IMR-90 (cell line): ENCODE data around the gene GNAI3. TPM values are rescaled to one million over a fixed set of nuclear protein-coding genes. Genes with fewer than 3 reads are reported as not detected.

Experiments used
- ATAC-seq: fragments of 200-7000 bp; cut with Tn5 transposase; 2 replicates; pipeline ENCODE4 v1.9.1; 2020; ENCODE audit warnings: low read depth, mild to moderate bottlenecking, moderate library complexity
- BruUV-seq: library from RNA; stranded (reverse); fragments of 400-500 nt; replicated peaks from 2 replicates; lab custom pipeline; 2021; lab: Mats Ljungman, UMichigan
- CTCF ChIA-PET: fragments of 300-600 bp; formaldehyde crosslinking; extraction: SDS; loops from one replicate; lab custom pipeline; 2021; ENCODE audit warnings: antibody characterized with exemption; lab: Yijun Ruan, JAX
- POLR2A ChIA-PET: fragments of 300-600 bp; sonication (Branson Sonifier 250); formaldehyde crosslinking; loops from one replicate; lab custom pipeline; 2022; ENCODE audit warnings: antibody characterized with exemption; ENCODE audit not compliant: unreplicated experiment; lab: Charles Lee
- DNase-seq: peaks from one replicate; pipeline ENCODE4 v3.0.0; 2013
- H2AFZ ChIP-seq: replicated peaks from 2 replicates; pipeline ENCODE3; 2013; ENCODE audit warnings: low read length, mild to moderate bottlenecking; ENCODE audit not compliant: poor library complexity
- H2AK5ac ChIP-seq: 2 replicates; pipeline ENCODE4 v1.6.1; 2013; ENCODE audit warnings: low read depth, low read length, inconsistent platforms
- H2AK9ac ChIP-seq: replicated peaks from 2 replicates; pipeline ENCODE3; 2013; ENCODE audit warnings: mild to moderate bottlenecking, low read depth, low read length, moderate library complexity; ENCODE audit not compliant: poor library complexity
- H2BK120ac ChIP-seq: 2 replicates; pipeline ENCODE4 v1.6.1; 2013; ENCODE audit warnings: low read depth, low read length, inconsistent platforms
- H2BK15ac ChIP-seq: 3 replicates; pipeline ENCODE4 v1.6.1; 2013; ENCODE audit warnings: low read depth, low read length, inconsistent platforms
- H2BK20ac ChIP-seq: 2 replicates; pipeline ENCODE4 v1.6.1; 2013; ENCODE audit warnings: low read depth, mild to moderate bottlenecking, inconsistent platforms, low read length, moderate library complexity
- H2BK5ac ChIP-seq: 2 replicates; pipeline ENCODE4 v1.6.1; 2013; ENCODE audit warnings: mild to moderate bottlenecking, low read depth, low read length, inconsistent platforms; ENCODE audit not compliant: poor library complexity, severe bottlenecking
- H3K14ac ChIP-seq: replicated peaks from 2 replicates; pipeline ENCODE4 v1.6.1; 2013; ENCODE audit warnings: low read depth, low read length, inconsistent platforms
- H3K18ac ChIP-seq: 2 replicates; pipeline ENCODE4 v1.6.1; 2013; ENCODE audit warnings: low read depth, low read length, control low read depth
- H3K23ac ChIP-seq: 2 replicates; pipeline ENCODE4 v1.6.1; 2013; ENCODE audit warnings: low read depth, low read length, inconsistent platforms
- H3K27ac ChIP-seq: 2 replicates; pipeline ENCODE4 v1.5.1; 2013; ENCODE audit warnings: mild to moderate bottlenecking, control low read depth, low read length; ENCODE audit not compliant: insufficient read depth
- H3K27me3 ChIP-seq: 2 replicates; pipeline ENCODE4 v1.6.1; 2013; ENCODE audit warnings: low read length; ENCODE audit not compliant: control insufficient read depth, insufficient read depth
- H3K36me3 ChIP-seq: 2 replicates; pipeline ENCODE4 v1.6.1; 2013; ENCODE audit warnings: low read length, mixed read lengths; ENCODE audit not compliant: control insufficient read depth, insufficient read depth
- H3K4ac ChIP-seq: 2 replicates; pipeline ENCODE4 v1.6.1; 2013; ENCODE audit warnings: low read depth, low read length, inconsistent platforms
- H3K4me1 ChIP-seq: 2 replicates; pipeline ENCODE4 v1.6.1; 2013; ENCODE audit warnings: low read length, mixed read lengths; ENCODE audit not compliant: control insufficient read depth, insufficient read depth
- H3K4me2 ChIP-seq: 2 replicates; pipeline ENCODE4 v1.6.1; 2013; ENCODE audit warnings: low read depth, mild to moderate bottlenecking, control low read depth, low read length, moderate library complexity
- H3K4me3 ChIP-seq: 2 replicates; pipeline ENCODE4 v1.5.1; 2013; ENCODE audit warnings: low read depth, mild to moderate bottlenecking, control low read depth, low read length, moderate library complexity; ENCODE audit not compliant: insufficient read depth
- H3K56ac ChIP-seq: 2 replicates; pipeline ENCODE4 v1.6.1; 2013; ENCODE audit warnings: low read length, inconsistent platforms; ENCODE audit not compliant: insufficient read depth; ENCODE audit errors: extremely low read depth
- H3K79me1 ChIP-seq, 2 experiments: 2 replicates each; pipeline ENCODE4 v1.6.1; 2013; ENCODE audit warnings: low read length in 2 of 2, inconsistent platforms in 1 of 2, low read depth in 1 of 2
- H3K9ac ChIP-seq: 2 replicates; pipeline ENCODE4 v1.6.1; 2013; ENCODE audit warnings: low read depth, low read length, control low read depth
- H3K9me1 ChIP-seq: 2 replicates; pipeline ENCODE4 v1.6.1; 2013; ENCODE audit warnings: low read length, inconsistent platforms; ENCODE audit not compliant: insufficient read depth
- H3K9me3 ChIP-seq: 2 replicates; pipeline ENCODE4 v1.6.1; 2013; ENCODE audit warnings: low read length; ENCODE audit not compliant: control insufficient read depth, insufficient read depth
- H4K20me1 ChIP-seq: 2 replicates; pipeline ENCODE4 v1.6.1; 2013; ENCODE audit warnings: low read length, inconsistent platforms; ENCODE audit not compliant: insufficient read depth
- H4K5ac ChIP-seq: 2 replicates; pipeline ENCODE4 v1.6.1; 2013; ENCODE audit warnings: mild to moderate bottlenecking, low read depth, low read length, control low read depth
- H4K8ac ChIP-seq, 2 experiments: 2 replicates each; pipeline ENCODE4 v1.6.1; 2013; ENCODE audit warnings: low read depth in 2 of 2, low read length in 2 of 2, control low read depth in 1 of 2, inconsistent platforms in 1 of 2
- H4K91ac ChIP-seq: 2 replicates; pipeline ENCODE4 v1.6.1; 2013; ENCODE audit warnings: low read depth, low read length, inconsistent platforms; ENCODE audit not compliant: insufficient read depth
- CHD1 ChIP-seq: IDR thresholded peaks from 2 replicates; pipeline ENCODE4 v1.6.1; 2012; ENCODE audit warnings: low read depth, low read length, improper control_type of control experiment
- ELK1 ChIP-seq: fragments of 150-350 bp; IDR thresholded peaks from 2 replicates; pipeline ENCODE4 v1.6.1; 2016; ENCODE audit warnings: low read depth, mild to moderate bottlenecking, low read length, moderate library complexity, borderline replicate concordance
- MAFK ChIP-seq: IDR thresholded peaks from 2 replicates; pipeline ENCODE4 v1.6.1; 2012; ENCODE audit warnings: low read depth, low read length, improper control_type of control experiment
- MAZ ChIP-seq: IDR thresholded peaks from 2 replicates; pipeline ENCODE4 v1.6.1; 2012; ENCODE audit warnings: low read depth, mild to moderate bottlenecking, low read length, improper control_type of control experiment, moderate library complexity, borderline replicate concordance
- NFE2L2 ChIP-seq: fragments of 150-350 bp; IDR thresholded peaks from 2 replicates; pipeline ENCODE4 v1.6.1; 2016; ENCODE audit warnings: low read depth, mild to moderate bottlenecking, low read length
- USF2 ChIP-seq: fragments of 150-350 bp; IDR thresholded peaks from 2 replicates; pipeline ENCODE4 v1.6.1; 2017; ENCODE audit warnings: mild to moderate bottlenecking, antibody characterized with exemption, low read length, low read depth
- WGBS, 2 experiments: methylation state at CpG; one replicate each; pipeline versions ENCODE4 v1.1.5 to v1.1.7; 2013; ENCODE audit warnings: missing lambda C conversion rate in 2 of 2; ENCODE audit not compliant: insufficient read length in 1 of 2; ENCODE audit errors: extremely low coverage in 2 of 2; 5-methylcytosine and 5-hydroxymethylcytosine counted together
- dilution Hi-C: fragments of 300-500 bp; cut with HindIII; formaldehyde crosslinking; loops from one replicate; pipeline ENCODE4 v1.14.3; 2018; ENCODE audit warnings: low sequenced_read_pairs; ENCODE audit not compliant: unreplicated experiment
- in situ Hi-C: fragments of 300-500 bp; cut with MboI; formaldehyde crosslinking; loops from 3 replicates; pipeline ENCODE4 v1.14.3; 2019; ENCODE audit warnings: low sequenced_read_pairs, inconsistent platforms, mixed read lengths
- intact Hi-C: fragments of 100-400 bp; cut with micrococcal nuclease; formaldehyde crosslinking; loops from 2 replicates; pipeline ENCODE4 v1.10.0; 2022
- polyA plus RNA-seq, 3 experiments: library from polyadenylated mRNA; depleted of rRNA; stranded (reverse); fragments of >200 nt; gene quantifications; 2 replicates each; pipeline ENCODE4 v1.2.3, GENCODE V29; 2012; ENCODE audit warnings: low replicate concordance in 1 of 3
- total RNA-seq: library from RNA; depleted of rRNA; stranded (reverse); fragments of >200 nt; gene quantifications from 2 replicates; pipeline ENCODE4 v1.2.3, GENCODE V29; 2012

GNAI3 gene
- total and polyA plus RNA-seq, 2 of the 4 experiments (the other 2 are of a cell fraction): 5.9 to 14.9 TPM

GRCh38 chr1:109499081-109499480, 49.3 kb upstream of the GNAI3 start:
- Histone ChIP-seq H2BK120ac (no peak overlapping the region), H2AK5ac (no peak overlapping the region), H3K56ac (no peak overlapping the region), H3K4me2 (no peak overlapping the region), H3K9me3 (no peaks in the 10 kb centered on the region), H3K9me1 (peaks cover 24% of the 10 kb centered on the region), H3K27ac (peak overlapping the region; percentile 14; the same call in 1 of the 2 replicates), H2AK9ac (peak overlapping the region; percentile 46), H3K36me3 (peaks cover 13% of the 10 kb centered on the region), H2AFZ (peak overlapping the region; percentile 44), H3K14ac (no peak overlapping the region), H4K5ac (no peak overlapping the region; the same call in 1 of the 2 replicates), H3K79me1 (peaks cover 15 to 59% of the 10 kb centered on the region in 2 experiments), H3K23ac (no peak overlapping the region), H2BK5ac (no peak overlapping the region), H4K91ac (no peak overlapping the region), H3K18ac (no peak overlapping the region), H3K4ac (peak overlapping the region; percentile 18; the same call in 1 of the 2 replicates), H2BK15ac (no peak overlapping the region), H3K4me1 (peaks cover 29% of the 10 kb centered on the region), H4K20me1 (peaks cover 13% of the 10 kb centered on the region; the same call in 1 of the 2 replicates), H3K4me3 (no peak overlapping the region), H2BK20ac (no peak overlapping the region; the same call in 1 of the 2 replicates), H4K8ac (no peak overlapping the region), H3K9ac (no peak overlapping the region), H3K27me3 (no peaks in the 10 kb centered on the region)
- ATAC-seq: no peak
- CTCF ChIA-PET: interaction anchor here (0.5 to 5.1 kb wide), 10 partner anchors 8 to 548 kb away, joined by 3 to 51 read pairs (median 4); partner anchors contain the start of gene AMIGO1
- TF ChIP-seq ELK1 (no peak), CHD1 (no peak), USF2 (no peak), MAFK (no peak), NFE2L2 (no peak), MAZ (no peak)
- intact Hi-C loops (no loop called here), dilution Hi-C loops (no loop called here), in situ Hi-C loops (loop anchor here (5.0 kb wide), 1 partner anchor 33 kb away; no protein-coding TSS in a partner anchor)
- no peak for DNase-seq
- WGBS, 2 experiments: no CpG with 5 or more reads among the region's 7 CpGs
- BruUV-seq: no TSS peak
- POLR2A ChIA-PET: no interaction called here
